Suppressor macrophage (primary cell): ENCODE measurements around the gene SAMD9.
"Not testable (repeated sequence)": the region's sequence is repeated elsewhere in the genome, so short reads cannot be mapped to it uniquely, and the experiment has no call there.

Experiments used
- DNase-seq, 4 experiments: peaks; one replicate each; pipeline ENCODE4 v3.0.0-alpha.2; 2020 to 2022

The SAMD9 gene

GRCh38 chr7:93120592-93121549, 3.1 kb upstream of the SAMD9 start:
- DNase-seq: no peak

GRCh38 chr7:93119191-93119905, 1.6 kb upstream of the SAMD9 start:
- DNase-seq: no peak

GRCh38 chr7:93117327-93117726, 452 bp downstream of the SAMD9 start:
- no peak for DNase-seq

- peak in 2 of 4 experiments; percentile 10 to 16 for DNase-seq
Observed at GRCh38 chr7:93115796-93116195, 2.0 kb downstream of the SAMD9 start.

- no peak for DNase-seq
Observed at GRCh38 chr7:93108003-93108402, 9.8 kb downstream of the SAMD9 start.

GRCh38 chr7:93097388-93097787, 20.4 kb downstream of the SAMD9 start:
- no peak for DNase-seq

- peak; percentile 9 to 46 (median 42) for DNase-seq
Observed at GRCh38 chr7:93092757-93093370, 24.9 kb downstream of the SAMD9 start.

GRCh38 chr7:93073357-93073756, 44.4 kb downstream of the SAMD9 start:
- not testable (repeated sequence) for DNase-seq

- no peak for DNase-seq
Observed at GRCh38 chr7:93062599-93062998, 55.2 kb downstream of the SAMD9 start.

GRCh38 chr7:93060865-93061264, 56.9 kb downstream of the SAMD9 start:
- no peak for DNase-seq

GRCh38 chr7:93060025-93060424, 57.8 kb downstream of the SAMD9 start:
- DNase-seq: no peak

- DNase-seq: not testable (repeated sequence)
Observed at GRCh38 chr7:93056621-93057020, 61.2 kb downstream of the SAMD9 start.

- DNase-seq: peak in 3 of 4 experiments; percentile 26 to 64 (median 51)
Observed at GRCh38 chr7:93055543-93056107, 62.2 kb downstream of the SAMD9 start.

GRCh38 chr7:93054975-93055374, 62.8 kb downstream of the SAMD9 start:
- DNase-seq: no peak

- peak in 1 of 4 experiments; percentile 14 for DNase-seq
Observed at GRCh38 chr7:93053949-93054943, 63.5 kb downstream of the SAMD9 start.

- DNase-seq: peak in 1 of 4 experiments; percentile 13
Observed at GRCh38 chr7:93053209-93053948, 64.4 kb downstream of the SAMD9 start.

GRCh38 chr7:93051660-93052059, 66.1 kb downstream of the SAMD9 start:
- DNase-seq: no peak
